Gastrocnemius medialis (tissue), 4 donors: ENCODE measurements around the gene UFD1. TPM values are rescaled to one million over a fixed set of nuclear protein-coding genes. Genes with fewer than 3 reads are reported as not detected.
A peak's percentile ranks its signal among the peaks of the same experiment; 100 is the strongest.

Source experiments
- ATAC-seq, 2 donors: fragments of 150-250 bp; one replicate each; pipeline ENCODE4 v1.9.1; 2016
- DNase-seq, 2 donors: peaks; one replicate each; pipeline ENCODE4 v3.0.0-alpha.2; 2019
- H3K27ac ChIP-seq, 4 donors: fragments of 200-600 bp; sonication (generic); 1 replicate in 1 of 4; 2 replicates in 3 of 4; pipeline ENCODE4 v1.5.1; 2016 to 2018; ENCODE audit warnings: mild to moderate bottlenecking in 2 of 4, moderate library complexity in 1 of 4
- H3K27me3 ChIP-seq, 3 donors: fragments of 200-600 bp; sonication (generic) in 2 of 3; 1 replicate in 1 of 3; 2 replicates in 2 of 3; pipeline versions ENCODE4 v1.5.1 to v1.6.0; 2016 to 2019; ENCODE audit warnings: mild to moderate bottlenecking in 1 of 3, moderate library complexity in 1 of 3
- H3K36me3 ChIP-seq, 2 donors: fragments of 200-600 bp; sonication (generic) in 1 of 2; one replicate each; pipeline ENCODE4 v1.5.1; 2017 to 2018
- H3K4me1 ChIP-seq, 2 donors: fragments of 200-600 bp; sonication (generic) in 1 of 2; one replicate each; pipeline ENCODE4 v1.5.1; 2016 to 2017; ENCODE audit warnings: mild to moderate bottlenecking in 2 of 2
- H3K4me3 ChIP-seq, 4 donors: fragments of 200-600 bp; sonication (generic) in 3 of 4; 1 replicate in 1 of 4; 2 replicates in 3 of 4; pipeline ENCODE4 v1.5.1; 2016 to 2019; ENCODE audit warnings: mild to moderate bottlenecking in 2 of 4
- H3K9me3 ChIP-seq, 3 donors: fragments of 200-600 bp; sonication (generic) in 2 of 3; 1 replicate in 1 of 3; 2 replicates in 2 of 3; pipeline ENCODE4 v1.5.1; 2016 to 2019
- POLR2A ChIP-seq, 2 donors: fragments of 450-650 bp; IDR thresholded peaks; one replicate each; pipeline ENCODE4 v1.6.1; 2017; ENCODE audit warnings: antibody characterized with exemption in 2 of 2, mild to moderate bottlenecking in 2 of 2, moderate library complexity in 2 of 2
- in situ Hi-C, 4 donors: fragments of 200-750 bp; cut with MboI; loops; one replicate each; pipeline versions ENCODE4 v1.15.0 to v1.8.0; 2017; ENCODE audit warnings: low sequenced_read_pairs in 4 of 4
- intact Hi-C: fragments of 100-400 bp; cut with DNase I; formaldehyde crosslinking; loops from one replicate; pipeline ENCODE4 v1.15.1; 2023; ENCODE audit warnings: low total_unique reads
- total RNA-seq, 4 donors: library from RNA; depleted of rRNA; stranded (reverse); fragments of >200 nt; gene quantifications; one replicate each; pipeline versions ENCODE4 v1.1.0 to v1.2.3, GENCODE V29; 2016
- TF ChIP-seq, protein P1 (sequence below), 5 experiments: fragments of 450-650 bp in 3 of 5; fragments of 200-600 bp in 2 of 5; sonication (generic) in 2 of 5; IDR thresholded peaks in 4 of 5; conservative IDR thresholded peaks in 1 of 5; 1 replicate in 4 of 5; 2 replicates in 1 of 5; pipeline ENCODE4 v1.5.1; 2016 to 2019; ENCODE audit warnings: antibody characterized with exemption in 5 of 5, mild to moderate bottlenecking in 3 of 5, moderate library complexity in 3 of 5

UFD1 gene
- total RNA-seq, 4 donors from 2014 or later, result 106 to 199 (median 165) TPM

DNA sequence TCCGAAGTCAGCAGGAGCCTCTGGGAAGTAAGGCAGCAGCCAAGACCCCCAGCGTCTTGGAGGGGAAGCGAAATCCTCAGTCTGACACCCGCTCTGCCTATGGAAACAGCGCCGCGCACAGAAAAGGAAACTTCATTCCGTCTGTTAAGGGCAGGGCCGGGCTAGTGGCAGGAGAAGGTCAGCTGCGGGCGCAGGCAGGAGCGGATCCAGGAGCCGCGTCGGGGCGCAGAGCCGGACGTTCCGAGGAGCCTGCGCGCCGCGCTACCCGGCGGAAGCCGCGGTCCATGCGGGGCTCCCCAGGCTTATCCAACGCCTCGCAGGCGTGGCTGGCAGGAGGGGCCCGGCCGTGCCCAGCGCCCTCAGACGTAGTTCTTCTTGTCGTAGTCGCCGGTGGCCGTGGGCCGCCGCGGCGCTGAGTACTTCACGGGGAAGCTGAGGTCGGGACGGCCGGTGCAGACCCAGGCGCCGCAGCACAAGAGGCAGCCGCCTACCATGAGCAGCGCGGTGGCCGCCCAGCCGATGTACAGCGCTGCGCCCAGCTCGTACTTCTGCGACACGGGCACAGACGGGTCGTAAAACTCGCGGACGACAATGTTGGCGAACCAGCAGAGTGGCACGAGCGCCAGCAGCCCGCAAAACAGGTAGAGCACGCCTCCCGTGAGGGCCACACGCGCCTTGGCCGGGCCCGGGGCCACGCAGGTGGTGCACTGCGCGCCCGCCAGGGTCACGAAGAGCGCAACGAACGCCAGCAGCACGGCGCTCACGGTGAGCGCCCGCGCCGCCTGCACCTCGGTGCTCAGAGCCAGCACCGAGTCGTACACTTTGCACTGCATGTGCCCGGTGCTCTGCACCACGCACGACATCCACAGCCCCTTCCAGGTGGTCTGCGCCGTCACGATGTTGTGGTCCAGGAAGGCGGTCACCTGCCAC, 44.5 kb upstream of the UFD1 start:
- H3K27ac ChIP-seq, result peak overlapping the region; percentile 61 to 82 (median 78)
- no peak for DNase-seq
- intact Hi-C loops (loop anchor here (5.0 kb wide), 1 partner anchor 54 kb away; no protein-coding TSS in a partner anchor), in situ Hi-C loops (loop anchor here in 1 of 4 donors (25.0 kb wide), 1 partner anchor 536 kb away; no protein-coding TSS in a partner anchor)
- H3K9me3 ChIP-seq, result no peaks in the 10 kb centered on the region
- H3K4me1 ChIP-seq, result peaks cover 0 to 8% of the 10 kb centered on the region in 2 donors
- H3K27me3 ChIP-seq, result peaks cover 18 to 26% (median 24%) of the 10 kb centered on the region in 3 donors
- TF ChIP-seq, protein P1, sequence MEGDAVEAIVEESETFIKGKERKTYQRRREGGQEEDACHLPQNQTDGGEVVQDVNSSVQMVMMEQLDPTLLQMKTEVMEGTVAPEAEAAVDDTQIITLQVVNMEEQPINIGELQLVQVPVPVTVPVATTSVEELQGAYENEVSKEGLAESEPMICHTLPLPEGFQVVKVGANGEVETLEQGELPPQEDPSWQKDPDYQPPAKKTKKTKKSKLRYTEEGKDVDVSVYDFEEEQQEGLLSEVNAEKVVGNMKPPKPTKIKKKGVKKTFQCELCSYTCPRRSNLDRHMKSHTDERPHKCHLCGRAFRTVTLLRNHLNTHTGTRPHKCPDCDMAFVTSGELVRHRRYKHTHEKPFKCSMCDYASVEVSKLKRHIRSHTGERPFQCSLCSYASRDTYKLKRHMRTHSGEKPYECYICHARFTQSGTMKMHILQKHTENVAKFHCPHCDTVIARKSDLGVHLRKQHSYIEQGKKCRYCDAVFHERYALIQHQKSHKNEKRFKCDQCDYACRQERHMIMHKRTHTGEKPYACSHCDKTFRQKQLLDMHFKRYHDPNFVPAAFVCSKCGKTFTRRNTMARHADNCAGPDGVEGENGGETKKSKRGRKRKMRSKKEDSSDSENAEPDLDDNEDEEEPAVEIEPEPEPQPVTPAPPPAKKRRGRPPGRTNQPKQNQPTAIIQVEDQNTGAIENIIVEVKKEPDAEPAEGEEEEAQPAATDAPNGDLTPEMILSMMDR (IDR thresholded peaks at IDR 0.05 in 4 of 5, conservative IDR thresholded peaks at IDR 0.05 in 1 of 5), result no peak
- no peak for TF ChIP-seq POLR2A (IDR thresholded peaks at IDR 0.05)
- no peak for ATAC-seq
- H3K4me3 ChIP-seq, result peak overlapping the region; percentile 49 to 57 (median 52)
- H3K36me3 ChIP-seq, result no peaks in the 10 kb centered on the region

DNA sequence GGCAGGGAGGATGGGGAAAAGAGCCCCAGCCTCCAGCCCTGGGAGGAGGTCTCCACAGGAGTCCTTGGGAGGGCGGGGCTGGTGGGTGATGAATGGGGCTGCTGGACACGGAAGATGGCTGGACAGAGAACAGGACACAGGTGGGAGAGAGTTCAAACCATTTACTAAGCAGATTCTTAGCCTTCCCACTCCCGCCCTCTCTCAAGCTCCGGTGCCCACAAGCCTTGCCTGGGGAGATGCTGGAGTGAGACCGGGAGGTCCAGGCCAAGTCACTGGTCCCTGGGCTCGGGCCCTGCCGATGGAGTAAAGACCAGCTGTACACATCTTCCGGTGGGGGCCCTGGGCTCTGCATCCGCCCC, 43.9 kb upstream of the UFD1 start:
- ATAC-seq (no peak), DNase-seq (no peak)
- in situ Hi-C loops (loop anchor here in 1 of 4 donors (25.0 kb wide), 1 partner anchor 536 kb away; no protein-coding TSS in a partner anchor), intact Hi-C loops (loop anchor here (5.0 kb wide), 1 partner anchor 54 kb away; no protein-coding TSS in a partner anchor)
- peaks cover 18 to 26% (median 24%) of the 10 kb centered on the region in 3 donors for H3K27me3 ChIP-seq
- TF ChIP-seq POLR2A (IDR thresholded peaks at IDR 0.05), result no peak
- TF ChIP-seq, protein P1 (IDR thresholded peaks at IDR 0.05 in 4 of 5, conservative IDR thresholded peaks at IDR 0.05 in 1 of 5), result no peak
- H3K4me3 ChIP-seq, result peak overlapping the region; percentile 49 to 57 (median 52)
- no peaks in the 10 kb centered on the region for H3K36me3 ChIP-seq
- no peaks in the 10 kb centered on the region for H3K9me3 ChIP-seq
- peak overlapping the region; percentile 61 to 82 (median 78) for H3K27ac ChIP-seq
- peaks cover 0 to 8% of the 10 kb centered on the region in 2 donors for H3K4me1 ChIP-seq

DNA sequence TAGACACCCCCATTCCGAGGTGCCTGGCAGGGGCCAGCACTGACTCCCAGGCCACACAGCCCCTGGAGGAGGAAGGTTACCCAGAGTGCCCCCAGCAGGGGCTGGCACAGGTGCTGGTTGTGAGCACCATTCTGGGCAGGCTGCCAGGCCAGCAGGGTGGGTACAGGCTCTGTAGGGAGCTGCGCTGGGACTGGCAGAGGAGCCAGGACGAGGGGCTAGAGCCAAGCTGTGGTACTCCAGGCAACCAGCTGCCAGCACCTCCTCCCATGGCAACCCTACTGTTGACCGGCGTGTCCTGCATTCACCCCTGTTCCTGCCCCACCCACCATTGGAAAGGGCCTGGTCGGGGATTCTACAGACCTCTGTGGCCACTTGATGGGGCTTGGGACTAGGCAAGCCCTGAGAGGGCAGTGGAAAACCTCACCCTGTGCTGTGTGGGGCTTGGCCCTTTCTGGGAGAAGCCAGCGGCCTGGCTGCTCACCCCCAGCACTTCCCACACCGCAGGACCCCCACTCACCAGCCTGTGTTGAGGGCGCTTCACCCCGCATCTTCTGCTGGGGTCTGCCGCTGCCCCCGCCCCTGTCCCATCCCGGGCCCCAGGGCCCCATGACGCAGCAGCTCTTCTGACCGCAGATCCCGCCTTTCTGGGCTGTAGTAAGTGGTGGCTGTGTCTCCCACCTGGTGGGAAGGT, 43.3 kb upstream of the UFD1 start:
- H3K27me3 ChIP-seq, result peaks cover 18 to 26% (median 24%) of the 10 kb centered on the region in 3 donors
- intact Hi-C loops (loop anchor here (5.0 kb wide), 1 partner anchor 55 kb away; no protein-coding TSS in a partner anchor), in situ Hi-C loops (loop anchor here in 1 of 4 donors (25.0 kb wide), 1 partner anchor 535 kb away; no protein-coding TSS in a partner anchor)
- peak overlapping the region; percentile 49 to 57 (median 52) for H3K4me3 ChIP-seq
- H3K4me1 ChIP-seq, result peaks cover 0 to 8% of the 10 kb centered on the region in 2 donors
- no peak for DNase-seq
- ATAC-seq, result no peak
- H3K36me3 ChIP-seq, result no peaks in the 10 kb centered on the region
- TF ChIP-seq, protein P1 (IDR thresholded peaks at IDR 0.05 in 4 of 5, conservative IDR thresholded peaks at IDR 0.05 in 1 of 5), result no peak
- TF ChIP-seq POLR2A (IDR thresholded peaks at IDR 0.05), result no peak
- no peaks in the 10 kb centered on the region for H3K9me3 ChIP-seq
- peak overlapping the region; percentile 61 to 82 (median 78) for H3K27ac ChIP-seq

DNA sequence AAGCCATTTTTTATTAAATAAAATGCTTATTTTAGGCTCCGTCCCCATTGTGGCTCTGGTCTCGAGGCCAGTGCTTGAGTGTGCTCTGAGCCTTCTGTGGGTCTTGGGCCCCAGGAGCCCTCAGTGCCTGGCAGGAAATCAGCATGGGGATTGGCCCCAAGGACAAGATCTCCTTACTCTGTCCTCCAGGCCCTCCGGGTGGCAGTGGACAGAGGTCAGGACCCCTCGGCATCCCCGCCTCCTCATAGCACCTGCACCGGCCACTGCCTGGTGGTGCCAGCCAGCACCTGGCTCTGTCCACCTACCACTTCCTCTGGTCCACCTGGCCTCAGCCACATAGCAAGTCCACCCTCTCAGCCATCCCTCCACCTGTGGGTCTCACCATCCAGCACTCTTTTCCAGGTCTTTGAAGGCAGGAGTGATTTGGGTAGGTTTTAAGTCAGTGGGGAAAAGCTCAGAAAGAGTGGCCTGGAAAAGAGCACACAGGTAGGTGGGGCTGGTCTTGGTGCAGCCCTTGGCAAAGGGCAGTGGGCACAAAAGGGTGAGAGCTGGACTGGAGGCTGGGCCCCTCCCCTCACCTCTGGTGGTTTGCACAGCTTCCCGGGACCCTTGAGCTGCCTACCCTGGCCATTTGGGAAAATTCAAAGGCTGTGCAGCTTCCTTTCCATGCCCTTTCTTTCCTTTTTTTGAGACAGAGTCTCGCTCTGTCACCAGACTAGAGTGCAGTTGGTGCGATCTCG, 41.7 kb upstream of the UFD1 start:
- no peak for ATAC-seq
- Histone ChIP-seq H3K4me3 (peak overlapping the region in 3 of 4 donors; percentile 49 to 57 (median 50)), H3K36me3 (no peaks in the 10 kb centered on the region), H3K27ac (peak overlapping the region in 3 of 4 donors; percentile 76 to 82 (median 79)), H3K27me3 (peaks cover 18 to 26% (median 24%) of the 10 kb centered on the region in 3 donors), H3K4me1 (peaks cover 0 to 8% of the 10 kb centered on the region in 2 donors), H3K9me3 (no peaks in the 10 kb centered on the region)
- no peak for DNase-seq
- TF ChIP-seq, protein P1 (IDR thresholded peaks at IDR 0.05 in 4 of 5, conservative IDR thresholded peaks at IDR 0.05 in 1 of 5), result no peak
- no peak for TF ChIP-seq POLR2A (IDR thresholded peaks at IDR 0.05)
- intact Hi-C loops, result loop anchor here (5.0 kb wide), 1 partner anchor 57 kb away; no protein-coding TSS in a partner anchor
- in situ Hi-C loops, result loop anchor here in 1 of 4 donors (25.0 kb wide), 1 partner anchor 533 kb away; no protein-coding TSS in a partner anchor
